Urinary bladder (tissue), 4 donors: ENCODE measurements around the gene AK3. TPM values are rescaled to one million over a fixed set of nuclear protein-coding genes. Genes with fewer than 3 reads are reported as not detected.

Source experiments
- DNase-seq: peaks from one replicate; pipeline ENCODE4 v3.0.0-alpha.2; 2015; ENCODE audit errors: extremely low spot score
- H3K27ac ChIP-seq: one replicate; pipeline ENCODE4 v1.5.1; 2013; ENCODE audit warnings: low read depth, mild to moderate bottlenecking, moderate library complexity
- H3K36me3 ChIP-seq: one replicate; pipeline ENCODE4 v1.6.1; 2013; ENCODE audit warnings: mild to moderate bottlenecking, moderate library complexity; ENCODE audit not compliant: insufficient read depth
- H3K4me1 ChIP-seq: one replicate; pipeline ENCODE4 v1.6.1; 2013; ENCODE audit warnings: mild to moderate bottlenecking, moderate library complexity; ENCODE audit not compliant: insufficient read depth
- H3K4me3 ChIP-seq: one replicate; pipeline ENCODE4 v1.5.1; 2013; ENCODE audit warnings: low read depth, low read length
- WGBS: extraction: QIAGEN DNeasy Blood & Tissue Kit; methylation state at CpG from one replicate; pipeline ENCODE4 v1.1.7; 2013; 5-methylcytosine and 5-hydroxymethylcytosine counted together
- polyA plus RNA-seq: library from polyadenylated mRNA; stranded (reverse); fragments of 200-250 nt; gene quantifications from one replicate; pipeline ENCODE4 v1.2.3, GENCODE V29; 2013
- total RNA-seq: library from RNA; depleted of rRNA; stranded (reverse); fragments of >200 nt; gene quantifications from one replicate; pipeline ENCODE4 v1.2.3, GENCODE V29; 2014
- donor health status: healthy with polysubstance abuse.
- donor health status: healthy.

Gene AK3
- total and polyA plus RNA-seq, 2 donors: 56.3 to 69.6 TPM

DNA sequence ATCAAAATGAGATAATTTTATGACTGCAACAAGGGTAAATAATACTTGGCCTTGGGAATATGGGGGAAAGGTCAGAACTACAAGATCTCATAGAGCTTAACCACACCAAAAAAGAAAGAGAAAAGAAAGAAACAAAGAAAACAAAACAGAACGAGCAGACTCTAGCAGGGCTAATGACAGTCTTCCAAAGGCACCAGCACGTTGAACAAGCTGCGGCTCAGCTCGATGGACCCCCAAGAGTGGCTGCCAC lies 689 bp downstream of the AK3 start:
- Histone ChIP-seq H3K4me1 (peaks cover 6% of the 10 kb centered on the region), H3K4me3 (peak overlapping the region; percentile 70), H3K36me3 (no peaks in the 10 kb centered on the region), H3K27ac (peak overlapping the region; percentile 96)
- WGBS: 0% methylated on average over 4 of the region's 4 CpGs
- DNase-seq: no peak

GRCh38 chr9:4739587-4740387 lies 1.2 kb downstream of the AK3 start:
- peak overlapping the region; percentile 70 for H3K4me3 ChIP-seq
- peaks cover 6% of the 10 kb centered on the region for H3K4me1 ChIP-seq
- H3K27ac ChIP-seq: peak overlapping the region; percentile 30
- whole genome bisulfite sequencing: 45% methylated on average over 26 of the region's 26 CpGs
- H3K36me3 ChIP-seq: no peaks in the 10 kb centered on the region
- no peak for DNase-seq

GRCh38 chr9:4738866-4739586 lies 2.0 kb downstream of the AK3 start:
- 87% methylated on average over 19 of the region's 19 CpGs for WGBS
- no peak for DNase-seq
- Histone ChIP-seq H3K36me3 (no peaks in the 10 kb centered on the region), H3K4me3 (peak overlapping the region; percentile 70), H3K4me1 (peaks cover 6% of the 10 kb centered on the region), H3K27ac (peak overlapping the region; percentile 30)

DNA sequence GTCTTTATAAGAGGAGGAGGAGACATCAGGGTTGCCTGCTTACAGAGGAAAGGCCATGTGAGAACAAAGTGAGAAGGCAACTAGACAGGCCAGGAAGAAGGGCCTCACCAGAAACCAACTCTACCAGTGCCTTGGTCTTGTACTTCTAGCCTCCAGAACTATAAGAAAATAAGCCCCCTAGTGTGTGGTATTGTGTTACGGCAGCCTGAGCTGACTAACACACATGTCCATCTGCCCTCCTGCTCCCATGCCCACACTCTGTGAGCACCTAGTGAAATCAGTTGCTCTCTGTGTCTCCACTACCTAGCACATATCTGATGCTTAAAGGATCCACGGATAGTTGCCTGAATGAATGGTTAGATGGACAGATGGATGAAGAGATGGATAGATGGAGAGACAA lies 6.9 kb downstream of the AK3 start:
- H3K36me3 ChIP-seq: peaks cover 2% of the 10 kb centered on the region
- DNase-seq: no peak
- H3K27ac ChIP-seq: no peak overlapping the region
- WGBS: 96% methylated on average over 2 of the region's 2 CpGs
- peaks cover 6% of the 10 kb centered on the region for H3K4me1 ChIP-seq
- H3K4me3 ChIP-seq: no peak overlapping the region

DNA sequence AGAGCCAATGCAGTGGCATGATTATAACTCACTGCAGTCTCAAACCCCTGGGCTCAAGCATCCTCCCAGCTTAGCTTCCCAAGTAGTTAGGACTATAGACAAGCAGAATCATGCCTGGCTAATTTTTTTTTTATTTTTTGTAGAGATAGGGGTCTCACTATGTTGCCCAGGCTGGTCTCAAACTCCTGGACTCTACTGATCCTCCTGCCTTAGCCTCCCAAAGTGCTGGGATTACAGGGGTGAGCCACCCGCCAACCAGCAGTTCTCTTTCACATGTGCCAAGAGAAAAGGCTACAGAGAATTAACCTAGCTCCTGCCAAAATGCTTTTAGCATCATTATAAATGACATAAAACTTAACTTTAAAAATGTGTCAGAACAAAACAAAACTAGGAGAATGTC lies 8.1 kb downstream of the AK3 start:
- Histone ChIP-seq H3K4me1 (peaks cover 2% of the 10 kb centered on the region), H3K4me3 (no peak overlapping the region), H3K36me3 (peaks cover 2% of the 10 kb centered on the region), H3K27ac (no peak overlapping the region)
- whole genome bisulfite sequencing: 96% methylated on average over 1 of the region's 1 CpG
- no peak for DNase-seq

DNA sequence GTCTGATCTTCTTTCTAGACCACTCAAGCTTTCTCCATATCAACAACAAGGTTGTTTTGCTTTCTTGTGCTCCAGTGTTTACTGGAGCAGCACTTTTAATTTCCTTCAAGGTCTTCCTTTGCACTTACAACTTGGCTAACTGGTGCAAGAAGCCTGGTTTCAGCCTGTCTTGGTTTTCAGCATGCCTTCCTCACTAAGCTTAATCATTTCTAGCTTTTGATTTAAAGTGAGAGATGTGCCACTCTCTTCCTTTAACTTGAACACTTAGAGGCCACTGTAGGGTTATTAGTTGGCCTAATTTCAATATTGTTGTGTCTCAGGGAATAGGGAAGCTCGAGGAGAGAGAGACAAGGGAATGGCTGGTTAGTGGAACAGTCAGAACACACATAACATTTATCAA lies 13.4 kb downstream of the AK3 start:
- no peak overlapping the region for H3K4me3 ChIP-seq
- no peak overlapping the region for H3K27ac ChIP-seq
- WGBS: 82% methylated on average over 1 of the region's 1 CpG
- no peaks in the 10 kb centered on the region for H3K4me1 ChIP-seq
- no peaks in the 10 kb centered on the region for H3K36me3 ChIP-seq
- DNase-seq: no peak

DNA sequence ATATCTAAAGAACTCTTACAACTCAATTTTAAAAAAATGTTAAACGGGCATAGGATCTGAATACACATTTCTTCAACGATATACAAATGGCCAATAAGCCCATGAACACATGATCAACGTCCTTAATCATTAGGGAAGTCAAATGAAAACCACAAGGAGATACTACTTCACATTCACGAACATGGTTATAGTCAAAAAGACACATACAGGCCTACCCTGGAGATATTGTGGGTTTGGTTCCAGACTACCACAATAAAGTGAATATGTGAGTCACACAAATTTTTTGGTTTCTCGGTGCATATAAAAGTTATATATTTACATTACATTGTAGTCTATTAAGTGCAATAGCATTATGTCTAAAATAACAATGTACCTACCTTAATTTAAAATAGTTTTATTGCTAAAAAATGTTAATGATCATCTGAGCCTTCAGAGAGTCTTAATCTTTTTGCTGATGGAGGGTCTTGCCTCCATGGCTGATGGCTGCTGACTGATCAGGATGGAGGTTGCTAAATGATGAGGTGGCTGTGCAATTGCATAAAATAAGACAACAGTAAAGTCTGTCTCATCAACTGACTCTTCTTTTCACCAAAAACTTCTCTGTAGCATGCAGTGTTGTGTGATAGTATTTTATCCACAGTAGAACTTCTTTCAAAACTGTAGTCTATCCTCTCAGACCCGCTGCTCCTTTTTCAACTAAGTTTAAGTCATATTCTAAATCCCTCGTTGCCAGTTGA lies 15.1 kb downstream of the AK3 start:
- 90% methylated on average over 7 of the region's 7 CpGs for WGBS
- no peak overlapping the region for H3K4me3 ChIP-seq
- H3K36me3 ChIP-seq: no peaks in the 10 kb centered on the region
- no peak for DNase-seq
- no peak overlapping the region for H3K27ac ChIP-seq
- no peaks in the 10 kb centered on the region for H3K4me1 ChIP-seq

GRCh38 chr9:4721736-4722135 lies 19.3 kb downstream of the AK3 start:
- H3K27ac ChIP-seq: no peak overlapping the region
- H3K4me1 ChIP-seq: no peaks in the 10 kb centered on the region
- DNase-seq: no peak
- WGBS: 73% methylated on average over 4 of the region's 4 CpGs
- H3K4me3 ChIP-seq: no peak overlapping the region
- peaks cover 6% of the 10 kb centered on the region for H3K36me3 ChIP-seq

DNA sequence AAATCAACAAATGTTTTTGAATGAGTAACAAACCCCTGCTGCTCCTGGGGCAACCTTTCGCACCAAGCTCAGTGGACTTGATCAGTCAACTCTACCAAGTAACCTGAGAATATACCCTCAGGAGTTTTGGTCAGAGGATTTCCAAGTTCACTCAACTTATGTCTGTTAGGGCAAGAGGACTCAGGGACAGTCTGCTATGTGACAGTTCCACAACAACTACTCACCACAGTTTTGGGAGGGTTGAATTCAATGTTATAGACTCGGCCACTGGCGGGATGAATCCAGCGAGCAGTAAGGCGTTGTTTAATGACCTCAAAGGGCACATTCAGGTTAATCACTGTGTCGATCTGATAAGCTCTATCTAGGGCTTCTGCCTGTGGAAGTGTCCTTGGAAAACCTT lies 22.1 kb downstream of the AK3 start:
- no peak overlapping the region for H3K4me3 ChIP-seq
- 87% methylated on average over 6 of the region's 6 CpGs for WGBS
- H3K36me3 ChIP-seq: peaks cover 9% of the 10 kb centered on the region

DNA sequence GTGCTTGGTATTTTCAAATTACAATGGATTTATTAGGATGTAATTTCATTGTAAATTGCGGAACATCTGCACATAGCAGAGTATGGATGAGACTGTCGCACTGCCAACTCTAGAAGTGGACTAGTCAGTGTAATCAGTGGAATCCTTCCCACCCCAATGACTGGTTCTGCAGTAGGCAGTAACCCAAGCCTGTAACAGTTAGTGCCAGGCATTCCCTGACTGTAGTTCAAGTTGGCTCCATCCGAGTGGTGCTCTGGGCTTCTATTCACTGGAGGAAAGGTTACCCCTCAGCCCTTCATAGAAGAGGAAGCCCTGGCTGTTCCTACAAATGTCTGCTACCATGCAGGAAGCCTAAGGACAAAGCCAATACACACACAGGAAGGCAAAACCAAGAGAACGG lies 23.2 kb downstream of the AK3 start:
- Histone ChIP-seq H3K36me3 (peaks cover 11% of the 10 kb centered on the region), H3K4me1 (no peaks in the 10 kb centered on the region), H3K4me3 (no peak overlapping the region), H3K27ac (no peak overlapping the region)
- WGBS: 88% methylated on average over 4 of the region's 4 CpGs
- no peak for DNase-seq

More for the DNA sequence above, 22.1 kb downstream of the AK3 start:
- no peak overlapping the region for H3K27ac ChIP-seq
- H3K4me1 ChIP-seq: no peaks in the 10 kb centered on the region
- DNase-seq: no peak

DNA sequence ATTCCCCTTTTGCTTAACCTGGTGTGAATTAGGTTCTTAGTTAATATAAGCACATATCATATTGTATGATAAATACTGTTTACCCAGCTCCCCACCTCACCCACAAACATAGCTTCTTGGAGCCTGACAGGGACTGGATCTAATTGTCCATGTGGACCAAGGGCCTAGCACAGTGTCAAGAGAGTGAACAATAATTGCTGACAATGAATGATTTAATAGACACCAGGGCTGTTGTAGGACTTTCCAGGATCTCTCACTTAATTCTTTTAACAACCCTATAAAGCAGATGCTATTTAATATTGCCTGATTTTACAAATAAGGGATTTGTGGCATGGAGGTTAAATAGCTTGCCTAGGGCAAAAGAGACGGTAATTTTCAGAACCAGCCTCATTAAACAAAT lies 24.8 kb downstream of the AK3 start:
- no peak for DNase-seq
- 78% methylated on average over 1 of the region's 1 CpG for WGBS
- H3K36me3 ChIP-seq: peaks cover 11% of the 10 kb centered on the region

GRCh38 chr9:4714266-4715016 lies 26.6 kb downstream of the AK3 start:
- WGBS: 84% methylated on average over 9 of the region's 9 CpGs
- H3K36me3 ChIP-seq: peaks cover 11% of the 10 kb centered on the region
- no peak overlapping the region for H3K27ac ChIP-seq
- no peaks in the 10 kb centered on the region for H3K4me1 ChIP-seq
- no peak for DNase-seq
- no peak overlapping the region for H3K4me3 ChIP-seq

More for the DNA sequence above, 24.8 kb downstream of the AK3 start:
- Histone ChIP-seq H3K4me3 (no peak overlapping the region), H3K27ac (no peak overlapping the region), H3K4me1 (no peaks in the 10 kb centered on the region)

- Histone ChIP-seq H3K4me3 (no peak overlapping the region), H3K4me1 (no peaks in the 10 kb centered on the region), H3K27ac (no peak overlapping the region), H3K36me3 (peaks cover 11% of the 10 kb centered on the region)
- 66% methylated on average over 7 of the region's 7 CpGs for WGBS
- no peak for DNase-seq
Observed at GRCh38 chr9:4713849-4714248, 27.2 kb downstream of the AK3 start.
